Measurements from ENCODE around the gene ST8SIA6.
"Not testable (repeated sequence)": the region's sequence is repeated elsewhere in the genome, so short reads cannot be mapped to it uniquely, and the experiment has no call there.

The ST8SIA6 gene

GRCh38 chr10:17427201-17427600 lies 27.2 kb downstream of the ST8SIA6 start:
- DNase-seq (ENCODE audit: low read depth), result no peak

DNA sequence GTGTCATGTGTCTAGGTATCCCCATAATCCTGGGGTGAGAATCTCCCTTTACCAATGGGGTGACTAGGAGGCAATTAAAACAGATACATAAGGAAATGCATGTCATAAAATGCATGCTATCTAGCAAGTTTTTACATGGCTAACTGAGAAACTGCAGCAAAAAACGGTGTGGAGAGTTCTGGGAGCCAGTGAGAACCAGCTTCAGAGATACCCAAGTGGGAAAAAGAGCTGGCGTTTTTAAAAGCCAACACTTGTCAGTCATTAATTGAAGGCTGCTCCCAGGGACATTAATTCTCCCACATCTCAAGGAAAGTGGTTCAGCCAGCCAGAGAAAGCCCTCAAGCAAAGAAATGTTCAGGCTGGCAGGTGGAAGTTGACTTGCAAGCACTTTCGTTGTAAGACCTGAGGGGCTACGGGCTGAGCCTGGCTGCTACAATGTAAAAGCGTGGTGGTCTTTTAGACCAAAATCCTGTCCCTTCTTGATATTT lies 28.1 kb downstream of the ST8SIA6 start:
- no peak for DNase-seq (ENCODE audit: low read depth)

GRCh38 chr10:17425584-17426262 lies 28.7 kb downstream of the ST8SIA6 start:
- no peak for DNase-seq (ENCODE audit: low read depth)

DNA sequence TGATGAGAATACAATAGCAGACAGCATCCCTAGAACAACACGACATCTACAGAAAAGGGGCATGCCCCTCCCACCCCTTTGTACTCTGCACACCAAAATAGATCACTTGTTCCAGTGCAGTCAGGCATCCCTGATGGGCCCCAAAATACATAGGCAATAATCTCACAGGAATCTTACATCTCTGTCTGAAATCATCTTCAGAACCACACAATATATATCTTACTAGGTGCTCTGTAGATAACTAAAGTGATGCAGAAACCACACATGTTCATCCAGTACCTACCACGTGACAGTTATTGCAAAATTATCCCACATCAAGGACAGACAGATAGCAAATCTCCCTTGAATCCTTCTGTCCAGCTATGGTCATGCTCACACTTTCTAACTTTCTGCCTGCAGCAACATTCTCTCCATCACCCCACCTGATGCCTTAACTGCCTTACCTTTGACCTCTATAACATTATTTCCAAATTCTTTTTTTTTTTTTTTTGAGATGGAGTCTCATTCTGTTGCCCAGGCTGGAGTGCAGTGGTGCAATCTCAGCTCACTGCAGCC lies 30.7 kb downstream of the ST8SIA6 start:
- no peak for DNase-seq (ENCODE audit: low read depth)

- no peak for DNase-seq (ENCODE audit: low read depth)
These were observed 31.5 kb downstream of the ST8SIA6 start for GRCh38 chr10:17422931-17423330.

GRCh38 chr10:17418249-17418648 lies 36.1 kb downstream of the ST8SIA6 start:
- no peak for DNase-seq (ENCODE audit: low read depth)

DNA sequence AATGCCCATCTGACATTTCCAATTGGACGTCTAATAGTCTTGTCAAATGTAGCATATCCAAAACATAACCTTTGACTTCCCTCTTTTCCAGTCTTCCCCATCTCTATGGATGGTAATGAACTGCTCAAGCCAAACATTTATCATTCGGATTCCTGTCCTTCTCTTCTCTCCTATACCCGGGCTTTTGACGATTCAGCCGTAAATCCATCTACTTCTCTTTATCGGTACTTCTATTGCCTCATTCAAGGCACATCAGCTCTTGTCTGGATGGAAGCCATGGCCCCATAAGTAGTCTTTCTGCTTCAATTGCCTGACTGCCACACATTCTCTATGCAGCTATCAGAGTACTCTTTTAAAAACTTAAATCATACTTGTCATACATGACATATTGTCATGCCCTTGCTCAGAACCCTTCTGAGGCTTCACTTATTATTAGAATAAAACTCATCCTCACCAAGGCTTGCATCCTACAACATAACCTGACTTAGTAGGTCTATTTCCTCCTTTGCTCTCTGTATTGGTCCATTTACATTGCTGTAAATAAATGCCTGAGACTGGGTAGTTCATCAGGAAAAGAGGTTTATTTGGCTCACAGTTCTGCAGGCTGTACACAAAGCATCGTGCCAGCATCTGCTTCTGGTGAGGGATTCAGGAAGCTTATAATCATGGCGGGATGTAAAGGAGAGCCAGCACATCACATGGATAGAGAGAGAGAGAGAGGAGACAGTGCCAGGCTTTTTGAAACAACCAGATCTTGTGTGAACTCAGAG lies 37.8 kb downstream of the ST8SIA6 start:
- DNase-seq (ENCODE audit: low read depth), result no peak

- DNase-seq (ENCODE audit: low read depth), result no peak
These were observed 39.2 kb downstream of the ST8SIA6 start for GRCh38 chr10:17415046-17415658.

- DNase-seq (ENCODE audit: low read depth), result no peak
These were observed 39.9 kb downstream of the ST8SIA6 start for GRCh38 chr10:17414484-17414883.

DNA sequence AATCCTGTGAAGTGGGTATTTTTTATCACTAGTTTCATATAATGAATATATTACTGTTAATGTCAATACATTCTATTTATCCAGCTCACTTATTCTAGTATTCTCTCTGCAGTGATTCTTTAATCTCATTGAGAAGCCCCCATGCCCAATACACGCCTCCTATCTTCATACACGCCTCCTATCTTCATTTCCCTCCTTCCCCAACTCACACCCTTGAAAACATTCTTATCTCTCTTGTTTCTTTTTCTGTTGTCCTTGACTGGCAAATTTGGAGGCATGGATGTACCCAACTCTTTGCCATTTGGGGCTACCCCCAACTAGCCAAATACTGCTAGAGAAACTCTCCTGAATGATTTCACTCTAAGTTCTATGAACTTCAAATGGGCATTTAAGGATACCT lies 40.5 kb downstream of the ST8SIA6 start:
- DNase-seq (ENCODE audit: low read depth), result no peak

GRCh38 chr10:17412323-17412722 lies 42.1 kb downstream of the ST8SIA6 start:
- no peak for DNase-seq (ENCODE audit: low read depth)

GRCh38 chr10:17410907-17411306 lies 43.5 kb downstream of the ST8SIA6 start:
- DNase-seq (ENCODE audit: low read depth), result no peak

- DNase-seq (ENCODE audit: low read depth), result no peak
These were observed 45.1 kb downstream of the ST8SIA6 start for GRCh38 chr10:17409170-17409733.

GRCh38 chr10:17407047-17407446 lies 47.3 kb downstream of the ST8SIA6 start:
- DNase-seq (ENCODE audit: low read depth), result no peak

DNA sequence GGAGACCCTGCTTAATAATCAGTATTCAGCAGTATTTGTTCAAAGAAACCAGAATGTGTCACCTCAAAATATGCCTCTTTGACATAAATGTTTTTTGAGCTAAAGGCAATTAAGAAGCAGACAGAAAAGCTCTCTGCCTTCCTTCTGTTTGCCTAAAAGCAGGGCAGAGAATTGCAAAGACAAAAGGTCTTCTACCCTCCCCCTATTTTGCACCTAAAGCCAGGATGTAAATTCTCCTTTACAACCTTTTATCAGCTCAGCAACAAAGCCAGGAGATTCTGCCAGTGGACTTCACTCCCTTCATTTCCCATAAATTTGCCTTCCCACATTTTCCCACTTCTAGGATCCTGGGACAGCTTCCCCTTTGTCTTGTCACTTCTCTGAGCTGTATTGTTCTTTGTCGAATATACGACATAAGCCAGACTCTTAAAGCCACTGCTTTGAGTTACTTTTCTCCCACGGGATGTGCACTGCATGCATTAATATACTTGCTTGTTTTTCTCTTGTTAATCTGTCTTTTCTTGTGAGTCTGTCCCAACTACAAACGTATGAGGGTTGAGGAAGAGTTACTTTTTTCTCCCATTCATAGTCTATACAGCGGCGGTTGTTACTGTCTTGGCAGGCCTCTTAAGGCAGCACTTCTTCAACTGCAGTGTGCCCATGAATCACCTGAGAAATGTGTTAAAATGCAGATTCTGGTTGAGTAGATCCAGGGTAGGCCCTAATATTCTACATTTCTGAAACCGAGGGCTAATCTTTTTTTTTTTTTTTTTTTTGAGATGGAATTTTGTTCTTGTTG lies 48.2 kb downstream of the ST8SIA6 start:
- DNase-seq (ENCODE audit: low read depth), result no peak

DNA sequence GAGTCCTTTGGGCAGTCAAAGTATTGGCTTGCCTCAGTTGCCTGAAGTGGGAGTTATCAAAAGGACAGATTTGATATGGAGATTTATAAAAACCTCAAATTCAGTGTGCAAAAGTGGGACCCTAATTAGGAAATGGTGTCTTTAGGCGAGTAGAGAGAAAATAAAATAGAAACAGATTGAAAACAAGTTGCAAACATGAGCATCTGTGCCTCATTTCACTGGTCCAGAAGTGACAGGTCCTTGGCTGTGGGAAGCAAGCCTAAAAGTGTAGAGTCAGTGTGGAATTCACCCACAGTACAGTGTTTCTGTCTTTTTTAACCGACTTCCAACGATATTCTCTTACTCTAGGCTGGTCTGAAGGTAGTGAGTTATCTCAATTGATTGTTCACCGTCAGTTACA lies 51.2 kb downstream of the ST8SIA6 start:
- DNase-seq (ENCODE audit: low read depth), result no peak

- DNase-seq (ENCODE audit: low read depth), result not testable (repeated sequence)
These were observed 52.4 kb downstream of the ST8SIA6 start for GRCh38 chr10:17402040-17402439.

DNA sequence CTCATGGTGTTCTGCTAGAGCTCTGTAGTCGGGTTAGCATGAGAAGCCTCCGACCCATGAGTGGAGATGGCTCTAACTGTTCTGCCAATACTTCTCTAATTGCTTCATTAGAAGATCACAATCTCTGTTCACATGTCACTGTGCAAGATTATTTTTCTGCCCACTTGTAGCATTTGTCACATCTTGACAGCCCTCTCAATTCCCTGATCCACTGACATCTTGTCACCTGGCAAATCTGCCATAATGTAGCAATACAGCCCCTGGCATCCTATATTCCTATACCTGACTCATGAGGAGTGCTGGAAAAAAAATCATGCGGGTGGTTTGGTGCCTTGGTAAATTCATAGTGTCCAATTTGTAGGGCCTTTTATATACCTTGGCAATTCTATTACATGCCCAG lies 58.4 kb downstream of the ST8SIA6 start:
- no peak for DNase-seq (ENCODE audit: low read depth)

DNA sequence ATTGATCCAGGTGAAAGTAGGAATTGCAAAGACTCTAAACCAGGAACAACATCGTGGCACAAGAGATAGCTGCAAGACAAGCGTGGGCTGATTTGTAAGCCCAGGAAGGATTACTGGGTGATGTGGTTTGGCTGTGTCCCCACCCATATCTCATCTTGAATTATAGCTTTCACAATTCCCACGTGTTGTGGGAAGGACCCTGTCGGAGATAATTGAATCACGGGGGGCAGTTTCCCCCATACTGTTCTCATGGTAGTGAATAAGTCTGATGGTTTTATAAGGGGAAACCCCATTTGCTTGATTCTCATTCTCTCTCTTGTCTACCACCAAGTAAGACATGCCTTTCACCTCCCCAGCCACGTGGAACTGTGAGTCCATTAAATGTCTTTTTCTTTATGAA lies 59.5 kb downstream of the ST8SIA6 start:
- DNase-seq (ENCODE audit: low read depth), result no peak

DNA sequence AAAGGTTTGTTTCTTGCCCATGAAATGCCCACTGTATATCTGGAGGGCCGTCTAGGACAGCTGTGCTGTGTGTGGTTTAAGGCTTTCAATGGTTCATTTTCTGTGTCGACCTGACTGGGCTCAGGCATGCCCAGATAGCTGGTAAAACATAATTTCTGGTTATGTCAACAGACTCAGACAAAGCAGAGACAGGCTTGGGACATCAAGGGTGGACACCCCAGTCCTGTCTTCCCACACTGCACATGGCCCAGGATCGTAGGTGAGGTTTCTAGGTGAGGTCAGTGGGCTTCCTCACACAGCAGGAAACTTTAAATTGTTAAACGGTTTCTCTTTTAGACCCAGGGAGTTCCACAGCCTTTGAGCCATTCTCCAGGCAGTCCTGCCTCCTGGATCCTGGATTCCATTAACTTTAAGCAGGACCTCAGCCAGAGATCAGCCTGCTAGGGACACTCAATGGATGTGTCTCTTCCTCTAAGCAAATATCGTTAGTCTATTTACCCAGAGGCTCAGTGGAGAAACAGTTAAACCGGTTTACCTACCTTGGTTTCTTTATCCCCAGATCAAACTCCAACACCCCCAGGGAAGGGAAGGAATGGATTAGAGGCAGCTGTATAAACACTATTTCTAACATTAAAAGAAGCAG lies 66.4 kb downstream of the ST8SIA6 start:
- DNase-seq (ENCODE audit: low read depth), result no peak

- no peak for DNase-seq (ENCODE audit: low read depth)
These were observed 67.7 kb downstream of the ST8SIA6 start for GRCh38 chr10:17386616-17387075.

Measured in GM04503 (cell line).